Jurkat, Clone E6-1 (cell line): ENCODE data around the gene IGSF22.
"Not testable (repeated sequence)": the region's sequence is repeated elsewhere in the genome, so short reads cannot be mapped to it uniquely, and the experiment has no call there.

ENCODE experiments used
- DNase-seq: peaks from one replicate; pipeline ENCODE4 v3.0.0-alpha.2; 2011; ENCODE audit warnings: low read depth, low spot score
- H3K4me3 ChIP-seq: 2 replicates; pipeline ENCODE4 v1.5.1; 2011; ENCODE audit warnings: mild to moderate bottlenecking, low read length, control low read depth, moderate library complexity

Gene IGSF22

GRCh38 chr11:18699269-18699596 lies 26.8 kb downstream of the IGSF22 start:
- peak overlapping the region; percentile 57 for H3K4me3 ChIP-seq
- no peak for DNase-seq

- H3K4me3 ChIP-seq: peak within 1 kb of the TSS; percentile 57
- DNase-seq: peak; percentile 66
These were observed 27.4 kb downstream of the IGSF22 start, which contains the start of gene TMEM86A for GRCh38 chr11:18698341-18699268. TMEM86A (plus strand) TSS chr11:18698779; CDS start chr11:18698887, 108 bp downstream.

- DNase-seq: no peak
- H3K4me3 ChIP-seq: no peak overlapping the region
These were observed 28.4 kb downstream of the IGSF22 start for GRCh38 chr11:18697576-18697975.

- H3K4me3 ChIP-seq: no peak overlapping the region
- DNase-seq: no peak
These were observed 29.3 kb downstream of the IGSF22 start for GRCh38 chr11:18696638-18697225.

GRCh38 chr11:18692941-18693760 lies 32.8 kb downstream of the IGSF22 start:
- DNase-seq: no peak
- H3K4me3 ChIP-seq: no peak overlapping the region

GRCh38 chr11:18691467-18692140 lies 34.4 kb downstream of the IGSF22 start:
- not testable (repeated sequence) for DNase-seq, H3K4me3 ChIP-seq

- no peak overlapping the region for H3K4me3 ChIP-seq
- no peak for DNase-seq
These were observed 41.7 kb downstream of the IGSF22 start for GRCh38 chr11:18684267-18684666.

- H3K4me3 ChIP-seq: no peak overlapping the region
- no peak for DNase-seq
These were observed 43.5 kb downstream of the IGSF22 start for GRCh38 chr11:18682466-18682865.

- DNase-seq, H3K4me3 ChIP-seq: not testable (repeated sequence)
These were observed 44.0 kb downstream of the IGSF22 start for GRCh38 chr11:18681949-18682348.

- DNase-seq: no peak
- H3K4me3 ChIP-seq: no peak overlapping the region
These were observed 48.4 kb downstream of the IGSF22 start for GRCh38 chr11:18677560-18677959.

- no peak for DNase-seq
- no peak overlapping the region for H3K4me3 ChIP-seq
These were observed 49.2 kb downstream of the IGSF22 start for GRCh38 chr11:18676803-18677202.

GRCh38 chr11:18672209-18672608 lies 53.8 kb downstream of the IGSF22 start:
- DNase-seq: peak; percentile 63

GRCh38 chr11:18671246-18671645 lies 54.7 kb downstream of the IGSF22 start:
- no peak for DNase-seq
- no peak overlapping the region for H3K4me3 ChIP-seq

More at GRCh38 chr11:18672209-18672608, 53.8 kb downstream of the IGSF22 start:
- not testable (repeated sequence) for H3K4me3 ChIP-seq

GRCh38 chr11:18669711-18670110 lies 56.3 kb downstream of the IGSF22 start:
- DNase-seq: no peak
- H3K4me3 ChIP-seq: no peak overlapping the region

- H3K4me3 ChIP-seq: no peak overlapping the region
- no peak for DNase-seq
These were observed 56.8 kb downstream of the IGSF22 start for GRCh38 chr11:18669219-18669596.

GRCh38 chr11:18668131-18668530 lies 57.9 kb downstream of the IGSF22 start:
- no peak overlapping the region for H3K4me3 ChIP-seq
- DNase-seq: no peak

- DNase-seq, H3K4me3 ChIP-seq: not testable (repeated sequence)
These were observed 60.6 kb downstream of the IGSF22 start for GRCh38 chr11:18665353-18665872.

- no peak for DNase-seq
- H3K4me3 ChIP-seq: no peak overlapping the region
These were observed 68.3 kb downstream of the IGSF22 start for GRCh38 chr11:18657673-18658072.
